Neural crest cell (in vitro differentiated cells): ENCODE data around the gene ADGRB3. TPM values are rescaled to one million over a fixed set of nuclear protein-coding genes. Genes with fewer than 3 reads are reported as not detected.
"Not testable (repeated sequence)": the region's sequence is repeated elsewhere in the genome, so short reads cannot be mapped to it uniquely, and the experiment has no call there.

Source experiments
- DNase-seq: peaks from one replicate; pipeline ENCODE4 v3.0.0; 2021; ENCODE audit warnings: low read depth, mixed read lengths, low spot score
- H3K27ac Mint-ChIP-seq: one replicate; pipeline ENCODE4 v1.8.0; 2021; ENCODE audit warnings: mild to moderate bottlenecking, mixed read lengths; ENCODE audit not compliant: unreplicated experiment
- H3K27me3 Mint-ChIP-seq: 2 replicates; pipeline ENCODE4 v1.8.0; 2021; ENCODE audit warnings: low read depth, mild to moderate bottlenecking, mixed read lengths
- H3K36me3 Mint-ChIP-seq: 2 replicates; pipeline ENCODE4 v1.8.0; 2021; ENCODE audit warnings: low read depth, mild to moderate bottlenecking, mixed read lengths
- H3K4me1 Mint-ChIP-seq: 2 replicates; pipeline ENCODE4 v1.8.0; 2021; ENCODE audit warnings: mixed read lengths
- H3K4me3 Mint-ChIP-seq: one replicate; pipeline ENCODE4 v1.8.0; 2021; ENCODE audit warnings: mild to moderate bottlenecking, mixed read lengths
- H3K9me3 Mint-ChIP-seq: 2 replicates; pipeline ENCODE4 v1.8.0; 2021; ENCODE audit warnings: mixed read lengths
- CTCF ChIP-seq: fragments of 200-600 bp; sonication (generic); conservative IDR thresholded peaks from 2 replicates; pipeline ENCODE4 v1.5.0; 2021; ENCODE audit warnings: antibody characterized with exemption, mild to moderate bottlenecking
- total RNA-seq: library from RNA; stranded (reverse); gene quantifications from 2 replicates; pipeline ENCODE4 v1.2.1, GENCODE V29; 2021

Gene ADGRB3
- total RNA-seq, 1 donor from 2014 or later = 5.1 TPM

GRCh38 chr6:69102416-69102815, 467.3 kb downstream of the ADGRB3 start:
- H3K27ac Mint-ChIP-seq = no peak overlapping the region
- no peaks in the 10 kb centered on the region for H3K36me3 Mint-ChIP-seq
- peaks cover 5% of the 10 kb centered on the region for H3K9me3 Mint-ChIP-seq

GRCh38 chr6:69105288-69105687, 470.2 kb downstream of the ADGRB3 start:
- Mint-ChIP-seq H3K27ac (peak overlapping the region; percentile 28), H3K4me3 (no peak overlapping the region), H3K4me1 (peaks cover 19% of the 10 kb centered on the region), H3K27me3 (no peaks in the 10 kb centered on the region), H3K36me3 (no peaks in the 10 kb centered on the region), H3K9me3 (peaks cover 5% of the 10 kb centered on the region)
- TF ChIP-seq CTCF = no peak
- DNase-seq = no peak

More at GRCh38 chr6:69102416-69102815, 467.3 kb downstream of the ADGRB3 start:
- H3K4me3 Mint-ChIP-seq = no peak overlapping the region
- DNase-seq = no peak
- H3K27me3 Mint-ChIP-seq = no peaks in the 10 kb centered on the region
- TF ChIP-seq CTCF = no peak
- H3K4me1 Mint-ChIP-seq = peaks cover 19% of the 10 kb centered on the region

- Mint-ChIP-seq H3K4me1 (peaks cover 25% of the 10 kb centered on the region), H3K4me3 (no peak overlapping the region), H3K27me3 (no peaks in the 10 kb centered on the region), H3K27ac (no peak overlapping the region), H3K36me3 (no peaks in the 10 kb centered on the region), H3K9me3 (peaks cover 5% of the 10 kb centered on the region)
- no peak for TF ChIP-seq CTCF
- no peak for DNase-seq
Measured at GRCh38 chr6:69106511-69106910, 471.4 kb downstream of the ADGRB3 start.

GRCh38 chr6:69111301-69111700, 476.2 kb downstream of the ADGRB3 start:
- no peak for DNase-seq
- Mint-ChIP-seq H3K4me3 (no peak overlapping the region), H3K36me3 (no peaks in the 10 kb centered on the region), H3K9me3 (no peaks in the 10 kb centered on the region), H3K27ac (no peak overlapping the region), H3K27me3 (no peaks in the 10 kb centered on the region), H3K4me1 (peaks cover 17% of the 10 kb centered on the region)
- no peak for TF ChIP-seq CTCF

GRCh38 chr6:69116658-69117057, 481.6 kb downstream of the ADGRB3 start:
- no peak for TF ChIP-seq CTCF
- Mint-ChIP-seq H3K27ac (no peak overlapping the region), H3K27me3 (no peaks in the 10 kb centered on the region), H3K4me1 (peaks cover 4% of the 10 kb centered on the region), H3K36me3 (peaks cover 7% of the 10 kb centered on the region), H3K9me3 (peaks cover 4% of the 10 kb centered on the region), H3K4me3 (no peak overlapping the region)
- DNase-seq = no peak

GRCh38 chr6:69121461-69122406, 486.7 kb downstream of the ADGRB3 start:
- H3K27ac Mint-ChIP-seq, H3K4me3 Mint-ChIP-seq, H3K36me3 Mint-ChIP-seq, H3K4me1 Mint-ChIP-seq, DNase-seq, H3K27me3 Mint-ChIP-seq, H3K9me3 Mint-ChIP-seq: not testable (repeated sequence)
